Activated T-helper 9 cell treated with anti-CD3 and anti-CD28 coated beads, Interleukin-2, amount 50 U/mL, for 16 hours (primary cell): Measurements from ENCODE around the gene ZNF888.
"Not testable (repeated sequence)": the region's sequence is repeated elsewhere in the genome, so short reads cannot be mapped to it uniquely, and the experiment has no call there.

Experiments
- DNase-seq: peaks from one replicate; pipeline ENCODE4 v3.0.0-alpha.2; 2020; ENCODE audit warnings: low read depth

ZNF888 gene

GRCh38 chr19:52922841-52923777 lies at the start of gene ZNF888:
Gene ZNF888 (minus strand): TSS chr19:52923428. CDS start chr19:52917873, 5,555 bp downstream.
- DNase-seq, result peak; percentile 78

GRCh38 chr19:52967772-52968171 lies 44.5 kb upstream of the ZNF888 start:
- DNase-seq, result no peak

GRCh38 chr19:52963247-52963618 lies 40.0 kb upstream of the ZNF888 start:
- no peak for DNase-seq

DNA sequence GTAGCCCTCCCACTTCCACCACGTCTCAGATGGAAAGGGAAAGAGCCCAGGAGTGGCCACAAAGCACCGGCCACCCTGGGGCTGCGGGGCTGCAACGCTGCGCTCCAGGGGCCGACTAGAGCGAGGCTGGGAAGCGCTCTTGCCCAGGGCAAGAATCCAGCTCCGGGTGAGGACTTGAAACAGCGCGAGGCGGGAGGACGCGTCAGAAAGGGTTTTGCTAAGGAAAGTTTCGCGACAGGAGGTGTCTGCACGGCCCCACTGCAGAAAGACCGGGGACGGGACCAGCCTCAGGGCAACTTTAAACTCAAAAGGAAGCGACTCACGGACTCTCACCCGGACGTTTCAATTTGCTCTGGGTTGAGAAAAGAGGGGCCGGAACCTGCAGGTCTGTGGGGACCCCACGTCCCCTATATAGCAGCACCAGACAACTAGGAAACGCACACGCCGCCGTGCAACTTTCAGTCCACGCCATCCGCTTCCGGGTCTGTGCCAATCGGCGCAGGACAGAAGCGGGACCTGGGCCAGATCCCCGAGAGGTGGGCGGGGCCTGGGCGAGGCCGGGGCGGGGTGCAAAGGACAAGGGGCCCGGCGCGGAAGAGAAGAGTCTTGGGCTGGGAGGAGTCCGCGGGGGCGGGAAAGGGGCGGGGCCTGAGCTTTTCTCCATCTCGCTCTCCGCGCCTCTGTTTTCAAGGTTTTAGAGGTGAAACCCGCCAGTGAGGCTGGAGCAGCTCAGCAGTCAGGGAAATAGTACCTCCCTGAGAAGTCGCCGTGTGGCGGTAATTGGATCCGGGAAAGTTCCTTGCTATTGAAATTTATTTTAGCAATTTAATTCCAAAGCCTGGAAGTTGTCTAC lies 39.4 kb upstream of the ZNF888 start, which contains the start of gene ZNF816:
Gene ZNF816, minus strand, starts transcription at position 488 of the 853 bp plus-strand sequence. CDS start 6,792 bp downstream, outside the sequence.
- DNase-seq, result peak; percentile 99

GRCh38 chr19:52961981-52962380 lies 38.8 kb upstream of the ZNF888 start:
- no peak for DNase-seq

DNA sequence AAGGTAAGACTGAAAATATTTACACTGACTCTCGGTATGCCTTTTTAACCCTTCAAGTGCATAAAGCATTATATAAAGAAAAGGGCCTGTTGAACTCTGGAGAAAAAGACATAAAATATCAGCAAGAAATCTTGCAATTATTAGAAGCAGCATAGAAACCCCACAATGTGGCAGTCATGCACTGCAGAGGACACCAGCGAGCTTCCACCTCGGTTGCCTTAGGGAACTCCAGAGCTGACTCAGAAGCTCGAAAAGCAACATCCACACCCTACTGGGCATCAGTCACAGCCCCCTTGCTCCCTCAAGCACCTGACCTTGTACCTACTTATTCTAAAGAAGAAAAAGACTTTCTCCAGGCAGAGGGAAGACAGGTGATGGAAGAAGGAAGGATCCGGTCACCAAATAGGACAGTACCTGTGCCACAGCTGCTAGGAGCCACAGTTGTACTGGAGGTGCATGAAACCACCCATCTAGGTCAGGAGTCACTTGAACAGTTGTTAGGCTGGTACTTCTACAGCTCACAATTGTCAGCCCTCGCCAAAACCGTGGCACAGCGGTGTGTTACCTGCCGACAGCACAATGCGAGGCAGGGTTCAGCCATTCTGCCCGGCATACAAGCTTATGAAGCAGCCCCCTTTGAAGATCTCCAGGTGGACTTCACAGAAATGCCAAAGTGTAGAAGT lies 36.5 kb upstream of the ZNF888 start:
- DNase-seq, result no peak

GRCh38 chr19:52957591-52957990 lies 34.4 kb upstream of the ZNF888 start:
- no peak for DNase-seq

DNA sequence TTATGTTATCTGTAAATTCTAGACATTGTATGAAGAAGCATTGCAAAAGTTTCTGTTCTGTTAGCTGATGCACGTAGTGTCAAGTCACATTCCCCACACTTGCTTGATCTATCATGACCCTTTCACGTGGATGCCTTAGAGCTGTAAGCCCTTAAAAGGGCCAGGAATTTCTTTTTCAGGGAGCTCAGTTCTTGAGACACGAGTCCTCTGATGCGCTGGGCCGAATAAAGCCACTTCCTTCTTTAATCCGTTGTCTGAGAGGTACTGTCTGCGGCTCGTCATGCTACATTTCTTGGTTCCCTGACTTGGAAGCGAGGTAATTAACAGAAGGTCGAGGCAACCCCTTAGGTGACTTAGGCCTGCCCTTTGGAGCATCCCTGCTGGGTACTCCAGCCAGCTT lies 33.7 kb upstream of the ZNF888 start:
- no peak for DNase-seq

DNA sequence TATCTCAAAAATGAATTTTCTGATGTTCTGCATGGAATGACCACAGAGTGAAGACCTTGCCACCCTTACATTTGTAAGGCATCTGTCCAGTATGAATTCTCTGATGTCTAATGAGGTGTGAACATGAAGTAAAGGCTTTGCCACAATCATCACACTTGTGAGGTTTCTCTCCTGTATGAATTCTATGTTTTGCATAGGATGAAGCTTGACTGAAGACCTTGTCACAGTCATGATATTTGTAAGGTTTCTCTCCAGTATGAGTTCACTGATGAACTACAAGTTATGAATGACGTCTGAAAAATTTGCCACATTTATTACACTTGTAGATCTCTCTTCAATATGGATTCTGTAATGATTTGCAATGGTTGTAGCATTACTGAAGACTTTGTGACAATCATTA lies 26.2 kb upstream of the ZNF888 start:
- no peak for DNase-seq

DNA sequence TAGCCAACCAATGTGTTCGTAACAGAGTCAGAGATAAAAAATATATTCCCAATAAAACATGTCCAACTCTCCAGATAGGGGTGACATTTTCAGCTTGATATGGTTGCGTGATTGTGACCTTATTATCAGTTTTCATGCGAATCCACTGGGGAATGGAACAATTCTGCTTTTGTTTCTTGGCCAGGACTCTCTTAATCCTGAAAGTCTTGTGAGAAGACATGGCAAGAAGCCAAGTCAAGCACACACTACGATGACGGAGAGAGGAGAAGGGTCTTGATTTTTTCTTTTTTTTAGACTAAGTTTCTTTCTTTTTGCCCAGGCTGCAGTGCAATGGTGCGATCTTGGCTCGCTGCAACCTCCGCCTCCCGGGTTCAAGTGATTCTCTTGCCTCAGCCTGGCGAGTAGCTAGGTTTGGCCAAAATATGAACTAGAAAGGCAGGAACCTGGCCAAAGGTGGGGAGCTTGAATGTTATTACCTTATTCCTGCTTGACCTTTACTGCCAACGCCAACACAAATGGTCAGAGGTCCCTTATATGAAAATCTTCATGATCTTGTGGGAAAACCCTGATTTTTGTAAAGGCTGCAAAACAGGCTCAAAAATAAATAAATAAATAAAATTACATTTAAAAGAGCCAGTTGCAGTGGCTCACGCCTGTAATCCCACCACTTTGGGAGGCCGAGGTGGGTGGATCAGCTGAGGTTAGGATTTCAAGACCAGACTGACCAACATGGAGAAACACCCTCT lies 25.0 kb upstream of the ZNF888 start:
- no peak for DNase-seq

DNA sequence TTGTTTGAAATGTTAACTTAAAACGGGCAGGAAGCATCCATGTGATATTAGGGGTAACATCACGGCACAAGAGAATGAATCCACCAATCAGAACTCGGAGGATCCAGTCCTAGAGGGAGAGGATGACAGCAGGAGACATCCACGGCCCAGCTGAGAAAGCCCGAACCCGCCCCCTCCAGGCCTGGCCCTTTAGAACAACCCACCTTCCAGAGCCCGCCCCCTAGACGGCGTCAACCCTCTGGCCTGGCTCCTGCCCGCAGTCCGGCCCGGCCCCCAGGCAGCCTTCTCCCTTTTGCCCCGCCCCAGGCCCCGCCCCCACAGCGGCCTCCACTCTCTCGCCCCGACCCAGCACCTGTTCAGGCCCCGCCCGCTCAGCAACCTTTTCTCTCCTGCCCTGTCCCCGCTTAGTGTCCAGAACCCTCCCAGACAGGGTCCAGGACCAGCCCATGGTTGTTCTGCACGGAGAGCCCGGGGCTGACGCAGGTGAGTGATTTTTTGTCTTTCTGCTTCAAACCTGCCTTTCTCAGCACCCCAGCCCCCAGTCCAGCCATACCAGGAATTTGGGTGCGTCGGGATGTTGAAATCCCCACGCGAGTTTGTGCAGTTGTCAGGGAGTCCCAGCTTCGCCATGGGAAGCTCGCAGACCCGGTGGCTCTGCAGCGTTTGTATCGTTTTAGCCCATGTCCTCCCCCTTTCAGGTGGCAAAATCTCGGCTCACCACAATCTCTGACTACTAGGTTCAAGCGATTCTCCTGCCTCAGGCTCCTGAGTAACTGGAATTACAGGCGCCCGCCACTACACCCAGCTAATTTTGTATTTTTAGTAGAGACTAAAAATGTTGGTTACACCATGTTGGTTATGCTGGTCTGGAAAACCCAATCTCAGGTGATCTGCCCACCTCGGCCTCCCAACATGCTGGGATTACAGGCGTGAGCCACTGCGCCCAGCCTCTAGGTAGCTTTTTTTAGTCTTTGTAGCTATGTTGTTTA lies 23.4 kb upstream of the ZNF888 start:
- no peak for DNase-seq

GRCh38 chr19:52945652-52946321 lies 22.6 kb upstream of the ZNF888 start:
- no peak for DNase-seq

DNA sequence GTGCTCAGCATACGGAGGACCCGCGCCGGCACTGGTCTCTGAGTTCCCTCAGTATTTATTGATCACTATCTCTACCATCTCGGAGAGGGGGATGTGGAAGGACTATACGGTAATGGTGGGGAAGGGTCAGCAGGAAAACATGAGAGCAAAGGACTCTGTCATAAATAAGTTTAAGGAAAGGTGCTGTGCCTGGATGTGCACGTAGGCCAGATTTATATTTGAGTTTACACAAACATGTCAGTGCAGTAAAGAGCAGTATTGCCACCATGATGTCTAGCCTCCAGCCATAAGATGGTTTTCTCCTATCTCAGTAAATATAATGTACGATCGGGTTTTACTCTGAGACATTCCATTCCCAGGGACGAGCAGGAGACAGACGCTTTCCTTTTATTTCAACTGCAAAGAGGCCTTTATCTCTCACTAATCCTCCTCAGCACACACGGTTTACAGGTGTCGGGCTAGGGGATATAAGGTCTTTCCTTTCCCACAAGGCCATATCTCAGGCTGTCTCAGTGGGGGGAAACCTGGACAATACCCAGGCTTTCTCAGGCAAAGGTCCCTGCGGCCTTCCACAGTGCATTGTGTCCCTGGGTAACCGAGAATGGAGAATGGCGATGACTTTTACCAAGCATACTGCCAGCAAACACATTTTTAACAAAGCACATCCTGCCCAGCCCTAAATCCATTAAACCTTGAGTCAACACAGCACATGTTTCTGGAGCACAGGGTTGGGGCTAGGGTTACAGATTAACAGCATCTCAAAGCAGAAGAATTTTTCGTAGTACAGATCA lies 21.7 kb upstream of the ZNF888 start:
- not testable (repeated sequence) for DNase-seq

- DNase-seq, result no peak
These were observed 20.8 kb upstream of the ZNF888 start for GRCh38 chr19:52943884-52944643.

GRCh38 chr19:52943134-52943883 lies 20.1 kb upstream of the ZNF888 start:
- no peak for DNase-seq

GRCh38 chr19:52942386-52943133 lies 19.3 kb upstream of the ZNF888 start:
- peak; percentile 92 for DNase-seq
